AG08395 (cell line): ENCODE measurements around the gene ARHGAP45.

Experiments
- DNase-seq: peaks from one replicate; pipeline ENCODE4 v3.0.0; 2012; ENCODE audit warnings: mixed read lengths, low spot score

The ARHGAP45 gene

DNA sequence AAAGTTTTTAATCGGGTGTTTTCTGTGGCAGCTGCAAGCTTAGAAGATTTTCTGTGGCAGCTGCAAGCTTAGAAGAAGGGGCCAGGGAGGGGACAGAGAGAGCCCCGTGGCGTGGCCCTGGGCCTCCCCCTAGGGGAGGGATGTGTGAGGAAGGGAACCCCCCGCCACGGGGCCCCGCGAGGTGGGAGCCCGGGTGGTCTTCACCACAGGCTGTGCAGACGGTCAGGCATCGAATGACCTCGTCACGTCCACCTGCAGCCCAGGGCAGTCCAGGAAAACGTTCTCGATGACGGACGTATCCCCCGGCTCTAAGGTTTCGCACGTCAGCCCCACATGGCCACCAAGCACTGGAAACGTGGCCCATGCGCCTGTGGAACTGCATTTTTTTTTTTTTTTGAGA, 19.6 kb downstream of the ARHGAP45 start:
- DNase-seq: no peak

DNA sequence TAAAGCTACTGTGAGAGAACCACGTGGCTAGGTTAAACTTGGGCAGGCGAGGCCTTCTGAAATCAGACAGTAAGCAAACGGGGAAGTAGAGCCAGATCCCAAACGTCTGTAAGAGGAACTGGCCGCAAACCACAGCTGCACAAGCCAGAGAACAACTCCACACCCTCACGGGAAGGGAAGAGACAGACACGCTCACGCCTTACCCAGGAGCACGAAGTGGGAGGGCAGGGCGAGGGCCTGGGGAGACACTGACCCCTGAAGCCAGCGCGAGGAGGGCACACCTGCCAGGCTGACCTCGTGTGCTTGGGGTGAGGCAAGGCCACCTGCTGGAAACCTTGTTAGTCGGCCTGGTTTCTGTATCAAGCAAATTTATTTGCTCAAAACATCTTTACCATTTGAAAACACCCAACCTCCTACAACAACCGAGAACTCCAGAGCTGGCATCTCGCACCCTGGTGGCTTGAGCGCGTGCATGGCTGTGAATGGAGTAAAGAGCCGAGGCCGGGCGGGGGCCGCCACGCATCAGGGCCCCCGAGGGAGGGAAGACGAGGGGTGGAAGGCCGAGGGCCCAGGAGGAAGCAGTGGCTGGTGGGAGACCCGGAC, 20.9 kb downstream of the ARHGAP45 start:
- DNase-seq: no peak

DNA sequence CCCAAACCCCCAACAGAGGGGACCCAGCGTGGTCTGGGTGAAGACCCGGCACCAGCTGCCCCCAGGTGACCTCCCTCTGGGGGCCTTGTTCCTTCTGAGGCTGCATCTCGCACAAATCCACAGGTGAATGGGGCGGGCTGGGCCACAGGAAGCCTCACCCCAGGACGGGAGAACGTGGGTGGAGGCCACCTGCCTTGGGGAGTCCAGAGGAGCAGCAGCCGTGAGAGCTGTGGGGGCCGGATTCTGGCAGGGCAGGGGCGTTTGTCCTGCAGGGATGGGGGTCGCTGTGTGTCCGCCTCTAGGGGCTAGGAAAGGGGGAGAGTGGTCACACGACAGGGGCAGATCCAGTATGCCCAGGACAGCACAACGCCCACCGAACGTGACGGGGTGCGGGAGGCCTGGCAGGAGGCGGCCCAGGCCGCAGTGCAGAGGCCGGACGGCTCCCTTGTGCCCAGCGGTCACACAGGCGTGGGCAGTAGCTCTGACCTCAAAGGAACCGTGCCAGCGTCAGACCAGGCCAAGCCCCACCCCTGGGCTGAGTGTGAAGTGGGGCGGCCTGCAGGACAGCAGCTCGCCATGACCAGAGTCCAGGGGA, 21.5 kb downstream of the ARHGAP45 start:
- no peak for DNase-seq

- DNase-seq: no peak
Observed at GRCh38 chr19:1089126-1089771, 22.3 kb downstream of the ARHGAP45 start.

DNA sequence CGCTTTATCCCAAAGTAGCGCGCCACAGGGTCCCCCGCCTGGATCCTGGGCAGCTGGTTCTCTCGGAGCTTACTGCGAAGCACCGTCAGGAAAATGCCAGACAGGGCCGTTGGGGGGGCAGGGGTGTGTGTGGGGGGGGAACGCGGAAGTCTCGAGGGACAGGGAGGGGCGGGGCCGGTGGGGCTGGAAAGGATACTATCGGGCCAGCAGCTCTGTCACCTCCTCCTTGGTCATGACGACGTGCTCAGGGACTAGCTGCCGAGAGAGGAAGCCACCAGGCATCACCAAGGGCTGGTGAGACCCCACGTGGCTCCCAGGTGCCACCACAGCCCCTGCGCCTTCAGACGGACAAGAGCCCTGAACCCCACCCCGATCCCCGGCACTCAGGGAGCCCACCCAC, 22.9 kb downstream of the ARHGAP45 start:
- DNase-seq: no peak

- no peak for DNase-seq
Observed at GRCh38 chr19:1090731-1091543, 24.0 kb downstream of the ARHGAP45 start.

- no peak for DNase-seq
Observed at GRCh38 chr19:1091544-1092175, 24.7 kb downstream of the ARHGAP45 start.

DNA sequence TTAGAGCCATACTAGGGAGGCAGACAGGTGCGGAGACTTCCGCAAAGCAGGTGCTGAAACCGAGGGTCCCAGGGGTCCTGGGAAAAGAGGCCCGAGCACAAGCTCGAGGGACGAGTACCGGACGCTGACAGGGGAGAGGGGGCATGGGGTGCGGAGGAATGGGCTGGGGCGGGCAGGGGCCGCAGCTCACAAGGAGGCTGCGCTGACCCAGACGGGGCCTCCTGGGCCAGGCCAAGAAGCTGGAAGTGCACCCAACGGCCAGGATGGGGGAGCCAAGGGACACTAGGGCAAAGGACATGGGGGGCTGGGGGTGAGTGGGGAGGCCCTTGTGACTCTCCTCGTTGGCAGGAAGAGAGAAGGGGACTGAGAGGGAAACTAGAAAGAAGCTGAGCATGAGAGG, 26.4 kb downstream of the ARHGAP45 start:
- DNase-seq: no peak

DNA sequence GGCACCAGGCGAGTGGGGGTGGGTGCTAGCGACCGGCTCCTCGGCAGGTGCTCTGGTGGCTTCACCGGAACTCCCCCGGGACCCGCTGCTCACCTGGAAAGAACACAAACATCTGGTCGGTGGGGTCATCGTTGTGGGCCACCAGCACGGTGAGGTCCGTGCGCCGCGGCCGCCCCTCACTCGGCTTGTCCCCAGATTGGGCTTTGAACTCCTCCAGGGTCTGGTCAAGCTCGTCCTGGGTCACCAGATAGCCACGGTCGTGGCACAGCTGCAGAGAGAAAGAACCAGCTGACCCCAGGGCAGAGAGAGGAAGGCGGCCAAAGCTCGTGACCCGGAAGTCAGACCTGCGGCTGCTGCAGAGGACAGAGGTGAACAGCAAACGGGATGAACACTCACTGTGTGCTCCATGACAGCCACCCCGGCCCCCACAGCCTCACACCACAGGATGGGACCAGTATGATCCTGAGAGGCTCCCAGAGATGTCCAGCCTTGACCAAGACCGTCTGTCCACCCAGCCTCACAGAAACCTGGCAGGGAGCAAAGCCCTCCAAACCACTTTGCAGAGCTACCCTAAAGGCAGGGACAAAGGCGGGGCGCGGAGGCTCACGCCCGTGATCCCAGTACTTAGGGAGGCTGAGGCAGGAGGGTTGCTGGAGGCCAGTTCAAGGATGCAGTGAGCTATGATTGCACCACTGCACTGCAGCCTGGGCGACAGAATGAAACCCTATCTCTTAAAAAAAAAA, 27.0 kb downstream of the ARHGAP45 start:
- no peak for DNase-seq

DNA sequence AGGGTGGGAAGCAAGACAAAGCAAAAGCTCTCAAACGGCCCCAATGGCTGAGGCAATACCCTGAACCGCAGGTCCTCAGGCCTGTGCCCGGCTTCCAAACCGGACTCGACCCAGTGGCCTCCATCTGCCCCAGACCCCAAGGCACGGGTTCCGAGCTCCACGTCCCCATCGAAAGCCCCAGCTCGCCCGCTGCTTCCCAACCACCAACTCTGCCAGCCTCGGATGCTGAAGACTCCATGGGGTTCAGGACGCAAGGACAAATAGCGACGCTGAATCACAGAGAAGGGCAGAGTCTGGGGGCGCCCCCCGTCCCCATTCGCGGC, 27.6 kb downstream of the ARHGAP45 start:
- no peak for DNase-seq

DNA sequence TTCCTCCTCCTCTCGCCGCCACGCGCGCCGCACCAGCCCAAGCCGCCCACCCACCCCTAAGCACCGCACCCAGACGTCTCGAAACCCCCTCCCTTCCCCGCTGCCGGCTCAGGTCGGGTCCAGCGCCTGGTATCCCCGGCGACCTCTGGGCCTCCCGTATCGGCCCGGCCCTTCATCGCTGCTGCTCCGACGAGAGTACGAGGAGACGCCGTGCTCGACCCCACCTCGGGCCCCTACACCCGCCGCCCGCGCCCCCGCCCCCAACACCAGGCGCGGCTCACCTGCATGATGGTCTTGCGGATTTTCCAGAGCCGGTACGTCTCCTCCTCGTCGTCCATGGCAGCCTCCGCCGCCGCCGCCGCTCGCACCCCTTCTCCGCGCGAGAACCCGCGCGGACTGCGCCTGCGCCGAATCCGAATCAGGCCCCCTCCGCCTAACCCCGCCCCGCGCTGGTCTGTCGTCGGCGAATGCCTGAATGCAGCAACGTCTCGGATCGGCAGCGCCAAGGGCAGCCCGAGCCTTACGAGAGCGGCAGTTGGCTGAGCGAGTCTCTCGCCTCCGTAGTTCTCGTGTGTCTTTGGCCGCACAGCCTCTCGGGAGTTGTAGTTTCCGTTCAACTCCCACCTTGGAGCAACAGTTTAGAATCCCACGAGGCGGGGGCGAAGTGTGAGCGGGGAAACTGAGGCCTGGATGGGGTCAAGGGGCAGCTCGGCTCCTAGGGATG, 28.2 kb downstream of the ARHGAP45 start, which contains the start of gene POLR2E:
Gene POLR2E, minus strand, starts transcription at position 398 of the 724 bp plus-strand sequence. Its CDS starts 60 bp downstream, at position 338.
- DNase-seq: peak; percentile 99

DNA sequence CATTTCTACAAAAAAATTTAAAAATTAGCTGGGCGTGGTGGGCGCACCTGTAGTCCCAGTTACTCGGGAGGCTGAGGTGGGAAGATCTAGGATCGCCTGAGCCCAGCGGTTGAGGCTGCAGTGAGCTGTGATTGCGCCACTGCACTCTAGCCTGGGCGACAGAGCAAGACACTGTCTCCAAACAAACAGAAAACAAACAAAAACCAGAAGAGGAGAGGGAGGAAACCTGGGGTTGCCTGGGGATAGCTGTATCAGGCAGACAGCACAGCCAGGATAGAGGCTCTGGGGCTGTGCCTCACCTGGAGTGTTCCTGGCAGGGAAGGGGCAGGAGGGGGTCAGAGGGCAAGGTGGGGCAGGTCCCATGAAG, 30.8 kb downstream of the ARHGAP45 start:
- no peak for DNase-seq

GRCh38 chr19:1098177-1099051, 31.4 kb downstream of the ARHGAP45 start:
- DNase-seq: no peak

DNA sequence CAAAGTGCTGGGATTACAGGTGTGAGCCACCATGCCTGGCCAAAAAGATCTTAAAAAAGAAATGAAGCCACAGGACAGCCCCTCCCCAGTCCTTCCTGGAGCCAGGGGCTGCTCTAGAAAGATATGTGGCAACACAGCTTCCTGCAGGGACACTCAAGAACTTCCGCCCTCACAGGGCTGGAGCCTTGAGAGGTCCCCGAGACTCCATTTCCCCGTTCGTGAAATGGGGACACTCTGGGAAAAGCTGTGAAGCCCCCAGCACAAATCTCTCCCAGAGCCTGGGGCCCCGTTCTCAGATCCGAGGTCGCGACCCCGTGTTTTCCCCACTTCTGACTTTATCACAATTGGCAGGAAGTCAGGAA, 34.4 kb downstream of the ARHGAP45 start:
- DNase-seq: no peak

DNA sequence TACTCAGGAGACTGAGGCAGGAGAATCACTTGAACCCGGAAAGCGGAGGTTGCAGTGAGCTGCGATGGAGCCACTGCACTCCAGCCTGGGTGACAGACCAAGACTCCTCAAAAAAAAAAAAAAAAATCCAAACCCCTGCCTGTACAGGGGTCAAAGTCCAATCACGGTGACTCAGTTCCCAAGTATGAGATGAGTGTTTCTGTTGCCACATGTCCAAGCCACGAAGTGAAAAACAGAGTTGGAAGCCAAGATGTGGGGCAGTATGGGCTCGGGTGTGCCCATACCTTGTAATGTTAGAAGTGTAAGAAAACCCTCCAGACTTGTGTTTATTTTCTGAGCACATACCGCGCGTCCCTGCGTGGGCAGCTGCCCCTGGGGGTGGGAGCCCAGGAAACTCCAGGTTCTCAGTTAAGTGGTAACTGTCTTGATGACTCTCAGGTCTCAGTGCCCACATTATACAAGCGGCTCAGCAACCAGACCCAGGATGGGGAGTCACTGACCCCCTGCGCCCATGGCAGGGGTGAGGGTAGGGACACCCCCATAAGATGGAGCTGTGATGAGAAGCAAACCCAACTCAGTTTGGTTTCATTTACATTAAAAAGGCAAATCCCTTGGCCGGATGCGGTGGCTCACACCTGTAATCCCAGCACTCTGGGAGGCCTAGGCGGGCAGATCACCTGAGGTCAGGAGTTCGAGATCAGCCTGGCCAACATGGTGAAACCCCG, 35.6 kb downstream of the ARHGAP45 start:
- DNase-seq: peak; percentile 82

GRCh38 chr19:1103132-1103707, 36.3 kb downstream of the ARHGAP45 start:
- DNase-seq: no peak

- DNase-seq: peak; percentile 98
Observed at GRCh38 chr19:1103708-1104310, 36.8 kb downstream of the ARHGAP45 start, which contains the start of gene GPX4. Gene GPX4, plus strand, starts transcription at chr19:1103994. Its CDS starts 50 bp downstream, at chr19:1104044.

DNA sequence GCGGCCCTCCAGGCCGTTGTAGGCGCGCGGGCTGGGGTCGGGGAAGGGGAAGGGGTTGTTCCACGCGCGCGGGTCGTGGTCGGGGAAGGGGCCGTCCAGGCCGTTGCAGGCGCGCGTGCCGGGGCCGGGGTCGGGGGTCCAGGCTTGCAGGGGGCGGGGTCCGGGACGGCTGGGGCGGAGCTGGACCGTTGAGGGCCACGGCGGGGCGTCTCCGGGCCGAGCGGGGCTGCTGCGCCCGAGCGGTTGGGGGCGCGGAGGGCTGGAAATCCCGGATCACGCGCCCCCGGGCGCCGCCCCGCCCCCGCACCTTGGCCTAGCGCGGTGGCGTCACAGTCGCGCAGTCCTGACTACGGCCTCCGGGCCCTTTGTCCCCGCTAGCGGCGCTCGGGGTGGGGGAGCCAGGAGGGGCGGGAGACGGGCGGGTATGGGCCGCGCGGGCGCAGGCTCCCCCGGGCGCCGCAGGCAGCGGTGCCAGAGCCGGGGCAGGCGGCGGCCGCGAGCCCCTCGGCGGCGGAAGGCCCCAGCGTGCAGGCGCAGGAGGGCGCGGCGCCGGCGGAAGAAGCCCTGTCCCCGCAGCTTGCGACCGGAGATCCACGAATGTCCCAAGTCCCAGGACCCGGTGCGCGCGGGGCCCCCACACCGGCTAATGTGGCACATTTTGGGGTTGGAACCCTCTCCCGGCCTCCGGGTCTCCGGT, 37.5 kb downstream of the ARHGAP45 start:
- DNase-seq: peak; percentile 58
